GM23248 (cell line): Measurements from ENCODE around the gene ENOSF1. TPM values are rescaled to one million over a fixed set of nuclear protein-coding genes. Genes with fewer than 3 reads are reported as not detected.
"Not testable (repeated sequence)": the region's sequence is repeated elsewhere in the genome, so short reads cannot be mapped to it uniquely, and the experiment has no call there.

Source experiments
- DNase-seq: peaks from one replicate; pipeline ENCODE4 v3.0.0-alpha.2; 2015
- H2AFZ ChIP-seq: fragments of 200-600 bp; sonication (generic); 2 replicates; pipeline ENCODE4 v1.6.1; 2016; ENCODE audit warnings: antibody characterized with exemption
- H3F3A ChIP-seq: fragments of 200-600 bp; sonication (generic); 2 replicates; pipeline ENCODE4 v1.6.1; 2016; ENCODE audit warnings: mild to moderate bottlenecking, antibody characterized with exemption, mixed run types; ENCODE audit not compliant: insufficient read depth
- H3K27ac ChIP-seq: fragments of 200-600 bp; sonication (generic); 2 replicates; pipeline ENCODE4 v1.5.1; 2016; ENCODE audit warnings: mild to moderate bottlenecking
- H3K27me3 ChIP-seq: fragments of 200-600 bp; sonication (generic); replicated peaks from 2 replicates; pipeline ENCODE4 v1.6.1; 2016; ENCODE audit warnings: mild to moderate bottlenecking; ENCODE audit not compliant: insufficient read depth
- H3K36me3 ChIP-seq: fragments of 200-600 bp; sonication (generic); 2 replicates; pipeline ENCODE4 v1.6.1; 2016; ENCODE audit warnings: low read depth, mild to moderate bottlenecking
- H3K4me1 ChIP-seq: fragments of 200-600 bp; sonication (generic); 2 replicates; pipeline ENCODE4 v1.6.1; 2016; ENCODE audit warnings: mild to moderate bottlenecking; ENCODE audit not compliant: insufficient read depth
- H3K4me2 ChIP-seq: fragments of 200-600 bp; sonication (generic); one replicate; pipeline ENCODE4 v1.6.1; 2016; ENCODE audit warnings: mild to moderate bottlenecking; ENCODE audit not compliant: unreplicated experiment
- H3K4me3 ChIP-seq: fragments of 200-600 bp; sonication (generic); 2 replicates; pipeline ENCODE4 v1.5.1; 2016; ENCODE audit warnings: mild to moderate bottlenecking
- H3K79me2 ChIP-seq: fragments of 200-600 bp; sonication (generic); 2 replicates; pipeline ENCODE4 v1.6.1; 2016; ENCODE audit warnings: mild to moderate bottlenecking; ENCODE audit not compliant: insufficient read depth
- H3K9ac ChIP-seq: fragments of 200-600 bp; sonication (generic); 2 replicates; pipeline ENCODE4 v1.6.1; 2016; ENCODE audit warnings: mild to moderate bottlenecking
- H3K9me2 ChIP-seq: fragments of 200-600 bp; sonication (generic); 2 replicates; pipeline ENCODE4 v1.6.1; 2016; ENCODE audit warnings: mixed run types, mild to moderate bottlenecking, moderate library complexity; ENCODE audit not compliant: insufficient read depth
- H3K9me3 ChIP-seq: fragments of 200-600 bp; sonication (generic); one replicate; pipeline ENCODE4 v1.6.1; 2017; ENCODE audit warnings: low read depth
- H4K20me1 ChIP-seq: fragments of 200-600 bp; sonication (generic); 2 replicates; pipeline ENCODE4 v1.6.0; 2016; ENCODE audit not compliant: insufficient read depth
- EZH2 ChIP-seq: fragments of 200-600 bp; sonication (generic); IDR thresholded peaks from 2 replicates; pipeline ENCODE4 v1.6.1; 2018; ENCODE audit warnings: antibody characterized with exemption, mild to moderate bottlenecking; ENCODE audit not compliant: insufficient read depth, poor library complexity, severe bottlenecking
- EZH2phosphoT487 ChIP-seq: fragments of 200-600 bp; sonication (generic); IDR thresholded peaks from 2 replicates; pipeline ENCODE4 v1.6.1; 2018; ENCODE audit warnings: antibody characterized with exemption, moderate library complexity, mild to moderate bottlenecking, low read depth; ENCODE audit not compliant: insufficient read depth
- WGBS, 2 experiments: methylation state at CpG; one replicate each; pipeline ENCODE4 v1.1.6; 2015 to 2017; ENCODE audit warnings: low lambda C conversion rate in 2 of 2, low coverage in 1 of 2; ENCODE audit errors: missing lambda C conversion rate in 2 of 2; 5-methylcytosine and 5-hydroxymethylcytosine counted together
- in situ Hi-C: fragments of 300-500 bp; cut with MboI; formaldehyde crosslinking; loops from 2 replicates; pipeline ENCODE4 v1.15.0; 2020
- polyA plus RNA-seq: library from polyadenylated mRNA; unstranded; fragments of >200 nt; fragmentation: Nextera tagmentation; extraction: Ambion mirVana; gene quantifications from 2 replicates; pipeline ENCODE4 v1.2.1, GENCODE V29; 2016
- total RNA-seq: library from RNA; depleted of rRNA; stranded (reverse); fragments of >200 nt; shearing (Covaris generic); gene quantifications from 2 replicates; pipeline ENCODE4 v1.2.3, GENCODE V29; 2014

ENOSF1 gene
- total and polyA plus RNA-seq, 2 experiments from 2014 or later: 17.5 to 20.0 TPM

DNA sequence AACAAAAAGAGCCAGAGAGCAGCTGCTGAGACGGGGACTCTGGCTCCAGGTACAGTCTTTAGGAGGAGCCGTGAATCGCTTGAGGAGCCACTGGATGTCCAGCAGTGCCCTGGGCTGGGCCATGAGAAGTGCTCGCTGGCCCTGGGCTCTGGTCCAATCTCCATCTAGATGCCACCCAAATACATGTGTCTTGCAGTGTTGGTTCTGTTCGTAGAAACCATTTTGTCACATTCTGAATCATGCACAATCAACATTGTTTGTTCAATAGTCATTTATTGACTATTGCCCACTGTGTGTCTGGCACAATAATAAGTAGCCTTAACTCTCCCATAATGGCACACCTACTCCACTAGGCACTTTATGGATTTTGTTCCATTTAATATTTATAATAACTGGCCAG lies 28.9 kb downstream of the ENOSF1 start:
- Histone ChIP-seq H3K79me2 (no peaks in the 10 kb centered on the region), H3K9ac (no peak overlapping the region), H3K9me2 (no peaks in the 10 kb centered on the region), H2AFZ (no peak overlapping the region), H3K9me3 (no peaks in the 10 kb centered on the region), H3K4me1 (no peaks in the 10 kb centered on the region), H3K27me3 (no peaks in the 10 kb centered on the region), H4K20me1 (no peaks in the 10 kb centered on the region), H3K4me3 (no peak overlapping the region), H3K4me2 (no peak overlapping the region), H3F3A (no peaks in the 10 kb centered on the region), H3K27ac (no peak overlapping the region), H3K36me3 (no peaks in the 10 kb centered on the region)
- 82 to 84% methylated on average over 5 of the region's 5 CpGs for WGBS, 2 experiments
- no peak for DNase-seq
- in situ Hi-C loops: no loop called here
- TF ChIP-seq EZH2phosphoT487 (no peak), EZH2 (no peak)

GRCh38 chr18:682833-683232 lies 29.6 kb downstream of the ENOSF1 start:
- Histone ChIP-seq H3K36me3 (no peaks in the 10 kb centered on the region), H3K27me3 (no peaks in the 10 kb centered on the region), H3K9ac (no peak overlapping the region), H3K9me2 (no peaks in the 10 kb centered on the region), H3K4me2 (no peak overlapping the region), H3K4me1 (no peaks in the 10 kb centered on the region), H2AFZ (no peak overlapping the region), H3K79me2 (no peaks in the 10 kb centered on the region), H3F3A (no peaks in the 10 kb centered on the region), H3K9me3 (no peaks in the 10 kb centered on the region), H4K20me1 (no peaks in the 10 kb centered on the region), H3K27ac (no peak overlapping the region), H3K4me3 (no peak overlapping the region)
- TF ChIP-seq EZH2phosphoT487: no peak
- TF ChIP-seq EZH2: no peak
- DNase-seq: no peak
- in situ Hi-C loops: no loop called here

- H3F3A ChIP-seq, DNase-seq, H3K36me3 ChIP-seq, H3K4me2 ChIP-seq, H3K79me2 ChIP-seq, H3K27ac ChIP-seq, H4K20me1 ChIP-seq, H3K9ac ChIP-seq, H3K9me2 ChIP-seq, H3K4me3 ChIP-seq, H3K9me3 ChIP-seq, H3K27me3 ChIP-seq, H2AFZ ChIP-seq, H3K4me1 ChIP-seq, in situ Hi-C loops: not testable (repeated sequence)
- WGBS, 2 experiments: 97 to 100% methylated on average over 9 of the region's 9 CpGs
These were observed 30.0 kb downstream of the ENOSF1 start for GRCh38 chr18:682416-682815.

GRCh38 chr18:681985-682384 lies 30.4 kb downstream of the ENOSF1 start:
- no peak for TF ChIP-seq EZH2
- no peak for TF ChIP-seq EZH2phosphoT487
- in situ Hi-C loops: no loop called here
- no peak overlapping the region for H2AFZ ChIP-seq

DNA sequence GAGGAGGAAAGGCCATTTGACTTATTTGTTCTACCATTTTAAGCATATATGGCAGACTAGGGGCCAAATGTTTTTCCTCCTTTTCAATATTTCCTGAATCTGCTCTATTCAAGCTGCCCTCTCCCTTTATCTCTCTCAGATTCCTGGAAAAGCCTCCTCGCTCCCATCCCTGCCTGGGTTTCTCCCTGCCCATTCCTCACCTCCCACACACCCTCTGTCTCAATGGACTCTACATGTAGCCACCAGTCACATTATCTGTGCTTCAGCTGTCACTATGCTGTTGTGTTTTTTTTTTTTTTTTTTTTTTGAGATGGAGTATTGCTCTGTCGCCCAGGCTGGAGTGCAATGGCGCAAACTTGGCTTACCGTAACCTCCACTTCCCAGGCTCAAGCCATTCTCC lies 32.0 kb downstream of the ENOSF1 start:
- no peaks in the 10 kb centered on the region for H3F3A ChIP-seq
- H4K20me1 ChIP-seq: no peaks in the 10 kb centered on the region
- H2AFZ ChIP-seq: no peak overlapping the region
- H3K4me1 ChIP-seq: no peaks in the 10 kb centered on the region
- in situ Hi-C loops: no loop called here
- H3K4me2 ChIP-seq: no peak overlapping the region
- no peak overlapping the region for H3K27ac ChIP-seq
- DNase-seq: no peak
- no peak overlapping the region for H3K4me3 ChIP-seq
- no peaks in the 10 kb centered on the region for H3K27me3 ChIP-seq
- no peaks in the 10 kb centered on the region for H3K9me3 ChIP-seq
- no peaks in the 10 kb centered on the region for H3K9me2 ChIP-seq
- no peaks in the 10 kb centered on the region for H3K36me3 ChIP-seq
- 89 to 97% methylated on average over 3 to 4 of the region's 4 CpGs for WGBS, 2 experiments
- no peak overlapping the region for H3K9ac ChIP-seq
- TF ChIP-seq EZH2phosphoT487 (no peak), EZH2 (no peak)
- no peaks in the 10 kb centered on the region for H3K79me2 ChIP-seq

More at GRCh38 chr18:681985-682384, 30.4 kb downstream of the ENOSF1 start:
- Histone ChIP-seq H3K9ac (no peak overlapping the region), H3K9me3 (no peaks in the 10 kb centered on the region), H3K9me2 (no peaks in the 10 kb centered on the region), H3F3A (no peaks in the 10 kb centered on the region), H3K27ac (no peak overlapping the region), H3K4me1 (no peaks in the 10 kb centered on the region), H3K79me2 (no peaks in the 10 kb centered on the region), H3K36me3 (no peaks in the 10 kb centered on the region), H3K4me2 (no peak overlapping the region), H3K27me3 (no peaks in the 10 kb centered on the region), H4K20me1 (no peaks in the 10 kb centered on the region), H3K4me3 (no peak overlapping the region)
- WGBS, 2 experiments: 97 to 99% methylated on average over 5 of the region's 5 CpGs
- no peak for DNase-seq
